Fibroblast of peridontal ligament (primary cell): Measurements from ENCODE around the gene MFN2.
A peak's percentile ranks its signal among the peaks of the same experiment; 100 is the strongest.
"Not testable (repeated sequence)": the region's sequence is repeated elsewhere in the genome, so short reads cannot be mapped to it uniquely, and the experiment has no call there.

ENCODE experiments used
- DNase-seq: peaks from one replicate; pipeline ENCODE4 v3.0.0-alpha.2; 2010; ENCODE audit errors: extremely low read depth

MFN2 gene

DNA sequence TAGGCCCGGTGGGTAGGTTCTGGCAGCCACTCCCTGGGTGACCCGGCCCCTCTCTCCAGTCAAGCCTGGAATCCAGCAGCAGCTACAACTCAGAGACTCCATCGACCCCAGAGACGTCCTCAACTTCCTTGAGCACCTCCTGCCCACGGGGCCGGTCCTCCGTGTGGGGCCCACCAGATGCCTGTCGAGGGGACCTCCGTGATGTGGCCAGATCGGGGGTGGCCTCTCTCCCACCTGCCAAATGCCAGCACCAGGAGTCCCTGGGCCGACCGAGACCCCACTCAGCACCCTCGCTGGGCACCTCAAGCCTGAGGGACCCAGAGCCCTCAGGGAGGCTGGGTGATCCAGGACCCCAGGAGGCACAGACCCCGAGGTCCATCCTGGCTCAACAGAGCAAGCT, 41.8 kb downstream of the MFN2 start:
- no peak for DNase-seq

DNA sequence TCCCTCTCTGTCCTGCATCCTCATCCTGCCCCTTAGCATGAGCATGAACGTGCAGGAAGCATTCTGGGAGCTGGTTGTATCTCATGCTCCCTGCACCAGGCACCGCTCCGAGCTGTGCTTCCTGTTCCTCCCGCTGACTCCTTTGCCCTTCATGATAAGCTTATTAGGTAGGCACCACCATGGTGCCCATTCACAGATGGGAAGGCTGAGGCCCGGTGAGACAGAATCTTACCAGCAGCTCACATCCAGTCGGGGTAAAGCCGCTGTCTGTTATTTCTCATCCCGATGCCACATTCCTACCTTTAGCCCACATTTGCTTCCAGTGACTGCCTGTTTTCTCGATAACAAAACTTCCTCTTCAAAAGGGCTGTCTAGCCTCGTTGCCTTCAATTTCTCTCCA, 46.3 kb downstream of the MFN2 start:
- DNase-seq: no peak

DNA sequence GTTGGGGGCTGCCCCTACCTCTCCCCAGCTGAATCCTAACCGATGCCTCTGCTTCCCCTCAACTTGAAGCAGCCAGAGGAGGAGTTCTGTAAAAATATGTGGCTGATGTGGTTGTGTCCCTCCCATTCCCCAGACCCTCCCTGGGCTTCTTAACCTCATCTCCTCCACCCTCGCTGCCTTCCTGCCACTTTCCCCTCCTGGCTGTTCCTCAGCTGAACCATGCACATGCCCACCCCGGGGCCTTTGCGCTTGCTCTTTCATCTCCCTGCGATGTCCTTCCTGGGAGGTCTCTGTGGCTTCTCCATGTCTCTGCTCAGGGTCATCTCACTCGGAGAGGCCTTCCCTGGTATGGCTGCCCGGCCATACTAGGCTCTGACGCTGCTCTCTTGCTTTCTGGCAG, 48.0 kb downstream of the MFN2 start:
- no peak for DNase-seq

DNA sequence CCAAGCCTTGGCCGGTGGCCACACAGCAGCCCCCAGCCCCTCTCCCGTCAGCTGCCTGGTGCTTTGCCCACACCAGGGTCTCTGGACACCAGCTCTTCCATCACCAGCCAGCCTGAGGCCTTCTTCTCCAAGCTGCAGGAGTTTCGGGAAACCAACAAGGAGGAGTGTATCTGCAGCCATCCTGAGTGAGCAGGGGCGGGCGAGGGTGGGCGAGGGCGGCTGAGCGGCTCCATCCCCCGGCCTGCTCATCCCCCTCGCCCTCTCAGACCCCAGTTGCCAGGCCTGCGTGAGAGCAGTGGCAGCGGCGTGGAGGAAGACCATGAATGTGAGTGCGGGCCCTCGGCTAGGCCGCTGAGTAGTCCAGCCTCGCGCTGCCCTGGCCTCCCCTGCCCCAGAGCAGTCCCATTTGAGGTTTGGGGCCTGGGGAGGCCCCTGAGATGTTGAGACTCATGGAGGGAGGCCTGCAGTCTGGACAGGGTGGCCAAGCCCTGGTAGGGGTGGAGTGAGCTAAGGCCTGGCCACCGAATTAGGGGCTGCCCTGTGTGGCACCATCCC, 48.8 kb downstream of the MFN2 start:
- DNase-seq: no peak

DNA sequence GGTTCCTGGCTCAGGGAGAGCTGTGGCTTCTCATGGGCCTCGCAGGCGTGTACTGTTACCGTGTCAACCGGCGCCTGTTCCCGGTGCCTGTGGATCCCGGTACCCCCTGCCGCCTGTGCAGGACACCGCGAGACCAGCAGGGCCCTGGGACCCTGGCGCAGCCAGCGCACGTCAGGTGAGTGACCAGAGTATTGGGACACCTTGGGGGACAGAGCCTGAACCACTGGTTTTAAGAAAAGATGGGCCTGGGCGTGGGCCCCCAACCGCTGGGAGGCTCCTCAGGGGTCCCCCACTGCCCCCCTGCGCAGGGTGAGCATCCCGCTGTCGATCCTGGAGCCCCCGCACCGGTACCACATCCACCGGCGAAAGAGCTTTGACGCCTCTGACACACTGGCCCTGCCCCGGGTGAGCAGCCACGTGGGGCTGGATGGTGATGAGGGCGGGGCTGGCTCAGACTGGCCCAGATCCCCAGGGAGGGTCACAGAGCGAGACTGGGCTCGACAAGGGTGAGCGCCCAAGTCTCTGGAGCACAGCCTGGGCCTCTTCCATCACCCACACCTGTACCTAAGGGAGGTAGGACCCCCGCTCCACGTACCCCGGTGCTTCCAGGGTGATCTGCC, 49.6 kb downstream of the MFN2 start:
- no peak for DNase-seq

DNA sequence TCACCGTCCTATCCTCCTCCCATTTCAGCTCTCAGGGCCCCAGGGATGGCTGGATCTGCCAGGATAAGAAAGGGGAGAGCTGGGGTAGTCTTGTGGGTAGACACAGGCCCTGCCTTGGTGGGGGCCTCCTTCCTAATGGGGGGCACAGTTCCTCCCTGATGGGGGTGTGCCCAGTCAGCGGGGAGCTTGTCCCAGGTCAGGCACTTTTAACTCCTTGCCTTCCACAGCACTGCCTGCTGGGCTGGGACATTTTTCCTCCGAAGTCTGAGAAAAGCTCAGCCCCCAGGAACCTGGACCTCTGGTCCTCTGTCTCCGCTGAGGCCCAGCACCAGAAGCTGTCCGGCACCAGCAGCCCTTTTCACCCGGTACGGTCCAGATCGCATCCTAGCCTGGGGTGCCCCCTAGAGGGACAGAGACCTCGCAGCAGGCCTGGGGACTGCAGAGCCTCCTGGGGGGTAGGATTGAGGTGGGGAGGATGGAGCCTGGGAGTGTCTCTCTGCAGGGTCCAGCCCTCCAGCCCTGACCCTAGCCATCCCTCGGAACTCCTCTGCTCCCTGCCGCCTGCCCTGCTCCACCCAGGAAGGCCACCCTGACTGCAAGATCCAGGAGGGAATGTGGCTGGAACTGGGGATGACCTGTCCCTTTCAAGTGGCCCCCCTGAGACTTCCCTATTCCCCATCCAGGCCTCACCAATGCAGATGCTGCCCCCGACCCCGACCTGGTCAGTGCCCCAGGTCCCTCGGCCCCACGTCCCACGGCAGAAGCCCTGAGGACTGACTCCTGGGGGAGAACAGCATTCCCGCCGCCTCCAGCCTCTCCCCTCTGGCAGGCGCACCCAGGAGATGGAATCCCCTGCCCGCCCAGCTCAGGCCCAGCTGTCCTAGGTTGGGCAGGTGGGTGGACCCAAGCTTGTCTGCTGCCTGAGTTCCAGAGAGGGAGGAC, 51.1 kb downstream of the MFN2 start:
- DNase-seq: no peak

DNA sequence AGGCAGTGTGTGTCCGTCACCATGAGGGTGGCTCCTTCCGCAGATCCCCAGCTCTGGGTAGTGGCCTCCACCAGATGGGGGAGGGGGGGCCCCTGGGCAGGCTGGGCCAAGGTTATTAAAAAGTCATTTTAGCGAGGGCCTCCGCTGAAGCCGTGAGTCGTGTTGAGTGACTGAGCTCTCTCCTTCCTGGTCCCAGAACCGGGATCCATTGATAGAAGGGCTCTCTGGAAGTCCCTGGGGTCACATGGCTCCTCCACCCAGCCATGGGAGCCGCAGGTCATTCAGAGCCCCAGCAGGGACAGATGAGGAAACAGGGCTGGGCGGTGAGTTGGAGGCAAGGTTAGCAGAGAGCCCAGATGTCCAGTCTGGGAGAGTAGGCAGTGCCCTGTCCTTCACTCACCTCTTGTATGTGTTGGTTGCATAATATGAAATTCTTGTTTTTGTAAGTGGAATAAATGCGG, 51.9 kb downstream of the MFN2 start:
- no peak for DNase-seq

DNA sequence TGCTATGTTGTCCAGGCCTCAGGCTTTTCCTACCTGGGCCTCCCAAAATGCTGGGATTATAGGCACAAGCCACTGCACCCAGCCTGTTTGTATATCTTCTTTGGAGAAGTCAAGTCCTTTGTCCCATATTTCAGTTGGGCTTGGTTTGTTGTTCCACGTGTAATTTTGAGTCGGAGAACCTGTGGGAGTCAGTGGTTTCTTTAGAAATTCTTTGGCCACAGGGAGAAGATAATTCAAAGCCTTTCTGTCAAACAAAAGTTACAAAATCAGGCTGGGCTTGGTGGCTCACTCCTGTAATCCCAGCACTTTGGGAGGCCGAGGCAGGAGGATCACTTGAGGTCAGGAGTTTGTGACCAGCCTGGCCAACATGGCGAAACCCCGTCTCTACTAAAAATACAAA, 53.2 kb downstream of the MFN2 start:
- not testable (repeated sequence) for DNase-seq

DNA sequence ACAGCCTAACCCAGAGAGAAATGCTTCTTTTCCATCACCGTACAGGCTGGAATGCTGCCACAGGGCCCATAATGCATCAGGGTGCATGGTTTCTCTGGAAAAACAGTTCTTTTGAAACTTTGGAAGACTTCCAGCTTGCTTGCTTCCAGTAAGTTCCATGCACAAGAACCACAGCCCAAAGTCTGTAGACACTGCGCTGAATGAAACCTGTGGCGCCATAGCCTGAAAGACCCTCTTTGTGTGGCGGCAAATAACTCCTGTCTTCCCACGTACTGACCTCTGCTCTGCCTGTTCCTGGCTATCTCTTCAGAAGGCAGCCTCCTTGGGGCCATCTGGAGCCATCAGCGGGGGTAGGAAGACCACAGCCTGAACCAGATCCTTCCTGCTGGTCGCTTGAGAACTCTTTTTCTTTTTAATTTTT, 54.1 kb downstream of the MFN2 start:
- DNase-seq: peak; percentile 75

DNA sequence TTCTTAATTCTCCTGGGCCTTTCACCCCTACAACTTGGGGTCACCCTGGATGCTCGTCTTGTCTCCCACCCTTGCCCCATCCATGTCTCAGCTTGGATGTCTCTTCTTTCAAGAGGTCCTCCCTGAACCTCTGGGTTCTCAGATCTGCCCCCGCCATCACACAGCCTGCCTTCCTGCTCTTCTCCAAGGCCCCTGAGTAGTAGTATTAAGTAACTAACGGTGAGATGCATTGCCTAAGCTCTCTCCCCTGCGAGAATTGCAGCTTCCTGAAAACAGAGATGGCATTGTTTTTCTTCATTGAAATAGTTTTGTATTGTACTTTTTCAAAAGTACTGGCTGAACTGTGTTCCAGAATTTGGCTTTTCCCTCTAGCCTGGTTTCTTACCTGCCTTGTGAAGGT, 55.1 kb downstream of the MFN2 start:
- no peak for DNase-seq

DNA sequence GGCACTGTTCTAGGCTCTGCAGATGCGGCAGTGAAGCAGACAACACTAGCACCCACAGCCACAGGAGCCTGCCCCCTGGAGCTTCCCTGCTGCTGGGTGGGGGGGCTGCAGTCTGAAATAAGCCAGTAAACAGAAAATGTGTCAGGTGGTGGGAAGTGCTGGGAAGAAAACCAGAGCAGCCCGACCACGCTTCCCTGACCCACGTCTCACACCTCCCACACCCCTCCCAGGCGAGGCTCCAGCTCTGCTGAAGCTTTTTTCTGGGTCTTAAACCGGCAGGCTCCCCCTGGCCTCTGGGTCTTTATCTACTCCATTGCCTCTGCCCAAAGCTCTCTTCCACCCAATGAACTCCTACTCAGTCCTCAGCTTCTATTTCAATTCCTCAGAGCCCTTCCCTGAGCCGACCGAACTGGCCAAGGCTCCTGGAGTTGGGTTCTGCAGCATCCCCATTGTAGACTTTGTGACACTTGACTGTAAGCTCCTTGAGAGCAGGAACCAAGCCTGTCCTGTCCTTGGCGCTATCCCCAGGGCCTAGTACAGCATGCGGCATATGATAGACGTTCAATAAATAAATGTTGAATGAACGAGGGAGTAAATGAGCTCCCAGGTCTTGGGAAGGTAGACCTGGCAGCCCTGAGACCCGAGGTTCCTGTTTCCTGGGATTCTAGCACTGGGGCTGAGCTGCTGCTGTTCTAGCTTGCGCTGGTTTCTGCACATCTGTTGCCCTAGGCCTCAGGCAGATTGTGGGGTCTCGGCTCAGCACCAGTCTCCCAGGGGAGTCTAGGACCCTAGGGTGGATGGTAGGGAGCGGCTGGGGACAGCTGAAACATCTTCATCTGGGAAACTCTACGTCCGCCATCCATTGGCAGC, 57.5 kb downstream of the MFN2 start:
- DNase-seq: no peak

DNA sequence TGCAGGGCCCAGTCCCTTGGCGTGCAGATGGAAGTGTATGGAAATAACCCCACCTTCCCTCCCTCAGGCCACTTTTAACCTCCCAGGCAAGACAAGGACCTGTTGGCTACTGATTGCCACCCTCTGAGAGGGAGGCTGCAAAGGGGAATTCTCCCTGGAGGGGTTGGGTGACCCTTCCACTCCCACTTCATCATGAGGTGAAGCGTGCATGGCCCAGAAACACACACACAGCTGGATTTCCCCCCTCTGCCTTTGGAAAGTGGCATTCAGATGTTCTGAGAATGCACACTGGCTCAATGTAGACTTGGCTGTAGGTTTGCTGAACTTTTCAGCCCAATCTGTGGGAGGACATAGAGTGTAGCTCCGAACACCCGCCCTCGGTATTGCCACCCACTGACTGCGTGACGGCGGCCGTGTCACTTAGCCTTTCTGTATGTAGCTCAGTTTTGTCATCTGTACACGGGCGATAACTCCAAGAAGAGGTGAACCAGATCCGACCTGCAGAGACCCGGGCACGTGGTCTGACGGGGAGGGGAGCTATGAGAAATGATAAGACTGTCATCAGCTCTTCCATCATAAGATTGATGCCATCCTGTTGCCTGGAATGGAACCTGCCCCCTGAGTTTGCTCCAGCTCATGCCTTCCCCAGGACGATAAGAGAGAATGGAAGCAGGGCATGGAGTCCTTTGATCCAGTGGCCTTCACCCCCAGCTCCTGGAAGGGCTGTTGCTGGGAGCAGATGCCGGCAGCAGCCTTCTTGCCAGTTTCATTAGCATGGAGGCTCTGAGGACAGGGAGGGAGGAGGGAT, 58.3 kb downstream of the MFN2 start:
- DNase-seq: no peak

DNA sequence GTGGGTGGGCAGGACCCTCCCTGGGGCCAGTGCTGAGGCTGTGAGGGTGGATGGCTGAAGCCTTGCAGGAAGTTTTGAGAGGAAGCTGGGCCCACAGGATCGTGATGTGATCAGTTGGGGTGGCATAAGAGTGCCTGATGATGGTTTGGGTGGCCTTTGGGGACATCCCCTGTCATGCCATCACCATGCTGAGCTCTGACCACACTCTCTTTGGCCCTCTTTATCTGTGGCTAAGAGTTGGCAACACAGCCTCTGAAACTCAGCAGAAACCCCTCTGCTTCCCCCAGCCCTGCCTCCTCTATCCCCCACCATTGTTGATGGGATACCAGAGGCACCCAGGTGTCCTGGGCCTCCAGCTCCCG, 58.9 kb downstream of the MFN2 start:
- DNase-seq: no peak

DNA sequence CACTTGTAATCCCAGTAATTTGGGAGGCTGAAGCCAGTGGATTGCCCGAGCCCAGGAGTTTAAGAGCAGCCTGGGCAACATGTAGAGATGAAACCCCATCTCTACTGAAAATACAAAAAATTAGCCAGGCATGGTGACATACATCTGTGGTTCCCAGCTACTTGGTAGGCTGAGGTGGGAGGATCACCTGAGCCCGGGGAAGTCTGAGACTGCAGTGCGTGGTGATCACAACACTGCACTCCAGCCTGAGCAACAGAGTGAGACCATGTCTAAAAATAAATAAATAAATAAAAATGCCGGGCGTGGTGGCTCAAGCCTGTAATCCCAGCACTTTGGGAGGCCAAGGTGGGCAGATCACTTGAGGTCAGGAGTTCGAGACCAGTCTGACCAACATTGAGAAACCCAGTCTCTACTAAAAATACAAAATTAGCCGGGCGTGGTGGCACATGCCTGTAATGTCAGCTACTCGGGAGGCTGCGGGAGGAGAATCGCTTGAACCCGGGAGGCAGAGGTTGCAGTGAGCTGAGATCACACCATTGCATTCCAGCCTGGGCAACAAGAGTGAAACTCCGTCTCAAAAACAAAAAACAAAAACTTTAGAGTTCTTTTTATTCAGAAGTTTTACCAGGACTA, 59.7 kb downstream of the MFN2 start:
- not testable (repeated sequence) for DNase-seq

DNA sequence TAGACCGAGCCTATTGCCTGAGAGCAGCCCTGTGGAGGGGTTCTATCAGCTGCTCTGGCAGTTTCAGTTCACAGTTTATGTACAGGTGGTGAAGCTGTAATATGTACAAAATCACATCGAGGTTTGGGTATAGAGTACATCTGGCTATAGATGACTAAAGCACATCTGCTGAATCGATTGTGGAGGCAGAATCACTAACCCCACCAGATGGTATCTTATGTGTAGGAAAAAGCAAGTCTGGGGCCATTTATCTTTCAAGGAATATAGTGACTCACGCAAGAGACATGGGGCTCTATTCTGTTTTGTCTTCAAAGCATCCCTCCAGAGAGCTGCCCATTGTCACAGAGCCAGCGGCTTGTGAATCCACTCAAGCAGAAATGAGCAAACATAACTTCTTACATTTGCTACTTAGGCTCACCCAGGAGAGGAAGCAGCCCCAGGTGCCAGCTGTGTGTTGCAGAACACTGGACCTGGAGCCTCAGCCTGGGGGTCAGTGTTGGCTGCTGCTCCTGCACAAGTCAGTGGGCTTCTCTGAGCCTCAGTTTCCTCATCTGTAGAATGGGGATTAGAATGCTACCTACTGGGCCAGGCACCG, 60.3 kb downstream of the MFN2 start:
- peak; percentile 88 for DNase-seq

DNA sequence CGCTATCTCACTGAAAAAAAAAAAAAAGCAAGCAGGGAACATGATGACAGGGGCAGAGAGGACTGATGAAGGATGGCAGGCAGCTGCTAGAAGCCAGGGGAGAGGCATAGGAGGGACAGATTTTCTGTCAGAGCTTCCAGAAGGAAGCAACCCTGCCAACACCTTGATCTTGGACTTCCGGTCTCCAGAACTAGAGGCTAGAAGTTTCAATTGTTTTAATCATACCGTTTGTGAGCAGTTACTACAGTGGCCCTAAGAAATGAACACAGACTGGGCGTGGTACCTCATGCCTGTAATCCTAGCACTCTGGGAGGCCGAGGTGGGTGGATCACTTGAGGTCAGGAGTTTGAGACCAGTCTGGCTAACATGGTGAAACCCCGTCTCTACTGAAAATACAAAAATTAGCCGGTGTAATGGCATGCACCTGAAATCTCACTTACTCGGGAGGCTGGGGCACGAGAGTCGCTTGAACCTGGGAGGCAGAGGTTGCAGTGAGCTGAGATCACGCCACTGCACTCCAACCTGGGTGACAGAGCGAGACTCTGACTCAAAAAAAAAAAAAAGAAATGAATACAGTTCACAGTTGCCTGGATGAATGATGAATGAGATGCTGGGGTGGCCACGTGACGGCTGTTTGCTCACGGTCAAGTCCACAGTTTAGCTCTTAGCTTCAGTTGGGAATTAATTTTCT, 64.1 kb downstream of the MFN2 start:
- not testable (repeated sequence) for DNase-seq

DNA sequence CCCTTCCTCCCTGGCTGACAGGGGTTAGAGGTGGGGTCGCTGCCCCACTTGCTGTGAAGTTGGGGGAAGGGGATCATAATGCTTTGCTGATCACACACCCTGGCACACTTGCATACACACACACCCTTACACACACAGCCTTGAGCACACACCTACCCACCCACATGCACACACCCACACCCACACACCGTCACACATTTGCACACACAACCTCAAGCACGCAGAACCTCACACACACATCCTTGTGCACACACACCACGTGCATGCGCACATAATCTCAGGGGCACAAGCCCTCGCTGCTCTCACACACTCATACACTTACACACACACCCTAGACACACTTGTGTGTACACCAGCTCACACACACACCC, 66.5 kb downstream of the MFN2 start:
- no peak for DNase-seq

DNA sequence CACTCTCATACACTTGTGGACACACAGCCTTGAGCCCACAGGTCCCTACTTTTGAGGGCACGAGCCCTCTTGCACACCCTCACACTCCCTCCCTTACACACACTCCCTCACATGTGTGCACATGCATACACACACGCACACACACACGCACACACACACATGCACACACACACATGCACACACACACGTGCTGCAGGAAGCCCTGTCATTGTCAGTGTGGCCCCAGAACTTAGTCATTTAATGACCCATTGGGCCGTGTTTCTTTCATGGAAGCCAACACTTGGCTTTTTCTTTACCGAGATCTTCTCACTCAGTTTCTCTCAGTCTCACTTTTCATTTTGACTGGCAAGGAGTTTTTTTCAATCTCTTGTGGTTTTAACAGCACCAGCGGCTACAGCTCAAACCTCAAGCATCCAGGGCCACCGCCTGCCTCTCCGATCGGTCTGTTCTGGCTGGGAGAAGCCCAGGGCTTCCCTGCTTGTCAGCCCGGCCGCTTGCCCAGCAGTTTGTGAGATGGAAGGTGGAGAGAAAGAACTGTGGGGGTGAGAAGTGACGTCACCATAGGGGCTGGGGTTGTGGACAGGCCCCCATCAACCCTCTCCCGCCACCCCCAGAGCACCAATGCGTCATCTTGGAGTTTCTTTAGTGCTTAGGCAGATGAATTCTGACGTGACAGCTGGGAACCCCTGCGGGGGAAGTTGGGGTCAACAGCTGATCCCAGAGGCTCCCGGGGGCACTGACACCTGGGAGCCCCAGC, 67.1 kb downstream of the MFN2 start:
- peak; percentile 70 for DNase-seq

DNA sequence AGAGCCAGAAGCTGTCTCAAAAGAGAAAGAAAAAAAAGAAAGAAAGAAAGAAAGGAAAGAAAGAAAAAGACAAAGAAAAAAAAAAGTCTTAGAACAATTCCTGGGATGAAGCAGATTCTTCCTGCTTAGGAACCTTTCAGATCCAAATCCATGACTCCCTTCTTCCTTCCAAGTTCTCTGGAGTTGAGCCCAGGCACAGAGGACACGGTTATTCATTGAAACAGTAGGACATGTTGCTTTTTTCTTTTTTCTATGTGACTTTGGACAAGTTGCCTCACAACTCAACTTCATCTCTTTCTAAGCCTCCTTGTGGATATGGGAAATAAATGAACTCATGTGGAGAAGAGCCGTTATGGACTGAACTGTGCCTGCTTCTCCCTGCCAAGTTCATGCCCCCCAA, 68.1 kb downstream of the MFN2 start:
- DNase-seq: no peak
